Measurements from ENCODE around the gene SASH1. TPM values are rescaled to one million over a fixed set of nuclear protein-coding genes. Genes with fewer than 3 reads are reported as not detected.

SASH1 gene
- total and polyA plus RNA-seq, 7 experiments from 2014 or later: 0.24 to 7.8 (median 1.4) TPM; not detected in 2

DNA sequence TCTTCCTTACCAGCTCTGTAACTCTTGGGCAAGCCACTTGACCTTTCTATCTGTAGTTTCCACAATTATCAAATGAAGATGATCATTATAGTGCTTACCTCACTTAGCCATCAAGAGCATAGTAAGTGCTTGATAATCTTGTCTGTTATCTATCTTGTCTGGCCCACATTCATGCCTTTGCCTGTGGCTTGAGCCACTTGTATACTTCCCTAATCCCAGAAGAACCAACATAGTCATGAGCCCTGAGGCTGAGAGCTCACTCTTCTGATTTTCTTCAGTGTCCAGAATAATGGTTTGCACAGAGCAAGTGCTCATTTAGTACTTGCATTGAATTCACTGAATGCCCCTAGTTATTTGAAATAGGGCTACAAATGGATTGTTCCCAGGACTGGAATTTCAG lies 108.2 kb downstream of the SASH1 start:
- Mint-ChIP-seq H3K4me1 (peaks cover 0 to 27% (median 8%) of the 10 kb centered on the region in 7 donors), H3K36me3 (no peaks in the 10 kb centered on the region), H3K4me3 (no peak overlapping the region), H3K9me3 (no peaks in the 10 kb centered on the region), H3K27me3 (peaks cover 16 to 50% (median 25%) of the 10 kb centered on the region in 5 donors), H3K27ac (no peak overlapping the region)
- no peaks in the 10 kb centered on the region for H3K36me3 ChIP-seq (ENCODE audit: control insufficient read depth in 2 of 3, insufficient read depth in 3 of 3, low read length in 3 of 3)
- H3K9me3 ChIP-seq (ENCODE audit: control insufficient read depth in 2 of 3, low read length in 3 of 3): no peaks in the 10 kb centered on the region
- no peak for ATAC-seq
- no peaks in the 10 kb centered on the region for H3K4me1 ChIP-seq (ENCODE audit: control insufficient read depth in 2 of 2, insufficient read depth in 2 of 2, low read length in 2 of 2)
- POLR2A ChIA-PET: no interaction called here
- H3K4me3 ChIP-seq (ENCODE audit: low read length): no peak overlapping the region
- DNase-seq: no peak
- no peaks in the 10 kb centered on the region for H3K27me3 ChIP-seq (ENCODE audit: control insufficient read depth in 2 of 2, insufficient read depth in 2 of 2, low read length in 2 of 2)
- no peak overlapping the region for H3K27ac ChIP-seq (ENCODE audit: low read depth, low read length)
- CTCF ChIA-PET: no interaction called here
- intact Hi-C loops (cut with micrococcal nuclease): loop anchor here in 1 of 2 donors (5.0 kb wide), 1 partner anchor 249 kb away; no protein-coding TSS in a partner anchor

DNA sequence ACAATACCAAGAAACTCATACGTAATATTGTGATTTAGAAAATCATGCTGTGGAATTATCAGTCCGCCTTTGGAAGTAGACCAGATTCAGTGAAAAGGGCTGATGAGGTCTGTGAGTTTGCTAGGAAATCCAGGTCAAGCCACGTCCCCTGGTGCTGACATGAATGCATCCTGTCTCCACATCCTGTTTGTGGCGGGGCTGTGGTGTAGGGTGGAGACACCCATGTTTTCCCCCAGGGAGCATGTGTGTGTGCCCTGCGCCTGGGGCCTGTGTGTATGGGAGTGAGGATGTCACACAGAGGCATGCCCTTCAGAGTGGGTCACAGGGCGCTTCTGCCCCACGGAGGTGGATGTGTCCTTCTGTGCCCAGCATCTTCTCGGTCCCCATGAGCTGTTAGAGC lies 109.1 kb downstream of the SASH1 start:
- H3K9me3 ChIP-seq (ENCODE audit: control insufficient read depth in 2 of 3, low read length in 3 of 3): no peaks in the 10 kb centered on the region
- Mint-ChIP-seq H3K4me3 (peak overlapping the region in 1 of 10 donors; percentile 69), H3K27ac (peak overlapping the region in 1 of 9 donors; percentile 66), H3K4me1 (peaks cover 0 to 27% (median 8%) of the 10 kb centered on the region in 7 donors), H3K9me3 (no peaks in the 10 kb centered on the region), H3K36me3 (no peaks in the 10 kb centered on the region), H3K27me3 (peaks cover 16 to 49% (median 25%) of the 10 kb centered on the region in 5 donors)
- H3K4me3 ChIP-seq (ENCODE audit: low read length): no peak overlapping the region
- H3K36me3 ChIP-seq (ENCODE audit: control insufficient read depth in 2 of 3, insufficient read depth in 3 of 3, low read length in 3 of 3): no peaks in the 10 kb centered on the region
- no peaks in the 10 kb centered on the region for H3K27me3 ChIP-seq (ENCODE audit: control insufficient read depth in 2 of 2, insufficient read depth in 2 of 2, low read length in 2 of 2)
- no peaks in the 10 kb centered on the region for H3K4me1 ChIP-seq (ENCODE audit: control insufficient read depth in 2 of 2, insufficient read depth in 2 of 2, low read length in 2 of 2)
- ATAC-seq: no peak
- POLR2A ChIA-PET: no interaction called here
- no peak overlapping the region for H3K27ac ChIP-seq (ENCODE audit: low read depth, low read length)
- intact Hi-C loops (cut with micrococcal nuclease): loop anchor here in 1 of 2 donors (5.0 kb wide), 1 partner anchor 249 kb away; no protein-coding TSS in a partner anchor
- DNase-seq: peak in 1 of 9 donors; percentile 45
- CTCF ChIA-PET: no interaction called here

DNA sequence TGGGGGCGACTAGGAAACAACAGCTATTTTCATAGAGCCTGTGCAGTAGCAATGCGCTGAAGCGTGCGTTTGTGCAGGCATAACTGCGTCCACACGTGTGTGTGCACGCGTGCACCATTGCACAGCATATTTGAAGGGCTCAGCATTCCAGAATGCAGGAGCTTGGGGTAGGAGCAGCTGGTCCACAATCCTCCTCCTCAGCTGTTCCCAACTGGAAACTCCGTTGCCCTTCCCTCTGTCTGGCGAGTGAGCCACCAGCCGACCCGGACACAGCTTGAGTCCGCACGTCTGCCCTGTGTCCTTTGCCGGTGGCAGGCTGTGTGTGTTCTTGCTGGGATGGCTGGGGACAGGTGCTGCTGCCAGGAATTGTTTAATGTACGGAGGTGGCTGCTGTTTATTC lies 110.2 kb downstream of the SASH1 start:
- no peaks in the 10 kb centered on the region for H3K27me3 ChIP-seq (ENCODE audit: control insufficient read depth in 2 of 2, insufficient read depth in 2 of 2, low read length in 2 of 2)
- Mint-ChIP-seq H3K9me3 (no peaks in the 10 kb centered on the region), H3K27me3 (peaks cover 8 to 42% (median 22%) of the 10 kb centered on the region in 5 donors), H3K4me3 (no peak overlapping the region), H3K36me3 (no peaks in the 10 kb centered on the region), H3K4me1 (peaks cover 0 to 27% (median 8%) of the 10 kb centered on the region in 7 donors), H3K27ac (no peak overlapping the region)
- DNase-seq (no peak), ATAC-seq (no peak)
- H3K9me3 ChIP-seq (ENCODE audit: control insufficient read depth in 2 of 3, low read length in 3 of 3): no peaks in the 10 kb centered on the region
- H3K27ac ChIP-seq (ENCODE audit: low read depth, low read length): no peak overlapping the region
- no peak overlapping the region for H3K4me3 ChIP-seq (ENCODE audit: low read length)
- ChIA-PET POLR2A (no interaction called here), CTCF (interaction anchor here (0.8 kb wide), 1 partner anchor 13 kb away, joined by 3 read pairs; no protein-coding TSS in a partner anchor)
- H3K4me1 ChIP-seq (ENCODE audit: control insufficient read depth in 2 of 2, insufficient read depth in 2 of 2, low read length in 2 of 2): no peaks in the 10 kb centered on the region
- no peaks in the 10 kb centered on the region for H3K36me3 ChIP-seq (ENCODE audit: control insufficient read depth in 2 of 3, insufficient read depth in 3 of 3, low read length in 3 of 3)
- intact Hi-C loops (cut with micrococcal nuclease): loop anchor here in 1 of 2 donors (5.0 kb wide), 1 partner anchor 251 kb away; no protein-coding TSS in a partner anchor

DNA sequence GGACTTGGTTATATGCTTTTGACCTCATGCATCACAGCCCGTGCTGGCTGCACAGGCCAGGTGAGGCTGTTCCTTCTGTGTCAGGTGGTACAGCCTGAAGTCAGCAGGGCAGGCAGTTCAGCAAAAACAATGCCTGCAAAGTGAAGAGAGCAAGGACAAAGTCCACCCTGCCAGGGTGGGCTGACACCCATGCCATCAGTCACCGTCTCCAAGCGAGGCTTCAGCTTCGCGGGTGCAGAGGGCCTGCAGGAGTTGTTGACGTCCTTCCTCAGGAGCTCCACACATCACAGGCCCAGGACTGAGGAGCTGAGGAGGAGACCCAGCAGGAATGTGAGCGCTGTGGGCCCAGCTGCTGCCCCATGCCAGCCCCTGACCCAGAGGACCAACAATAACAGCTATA lies 111.3 kb downstream of the SASH1 start:
- intact Hi-C loops (cut with micrococcal nuclease): loop anchor here in 1 of 2 donors (5.0 kb wide), 1 partner anchor 252 kb away; no protein-coding TSS in a partner anchor
- peaks cover 0 to 19% (median under 1%) of the 10 kb centered on the region in 7 donors for H3K4me1 Mint-ChIP-seq
- DNase-seq (no peak), ATAC-seq (no peak)
- no peak overlapping the region for H3K4me3 ChIP-seq (ENCODE audit: low read length)
- H3K36me3 ChIP-seq (ENCODE audit: control insufficient read depth in 2 of 3, insufficient read depth in 3 of 3, low read length in 3 of 3): no peaks in the 10 kb centered on the region
- H3K4me1 ChIP-seq (ENCODE audit: control insufficient read depth in 2 of 2, insufficient read depth in 2 of 2, low read length in 2 of 2): no peaks in the 10 kb centered on the region
- POLR2A ChIA-PET: no interaction called here
- no peaks in the 10 kb centered on the region for H3K27me3 ChIP-seq (ENCODE audit: control insufficient read depth in 2 of 2, insufficient read depth in 2 of 2, low read length in 2 of 2)
- no peak overlapping the region for H3K27ac ChIP-seq (ENCODE audit: low read depth, low read length)
- no peaks in the 10 kb centered on the region for H3K9me3 ChIP-seq (ENCODE audit: control insufficient read depth in 2 of 3, low read length in 3 of 3)
- CTCF ChIA-PET: no interaction called here
- H3K9me3 Mint-ChIP-seq: no peaks in the 10 kb centered on the region
- no peak overlapping the region for H3K4me3 Mint-ChIP-seq
- peaks cover 5 to 35% (median 21%) of the 10 kb centered on the region in 5 donors for H3K27me3 Mint-ChIP-seq
- no peaks in the 10 kb centered on the region for H3K36me3 Mint-ChIP-seq
- no peak overlapping the region for H3K27ac Mint-ChIP-seq

DNA sequence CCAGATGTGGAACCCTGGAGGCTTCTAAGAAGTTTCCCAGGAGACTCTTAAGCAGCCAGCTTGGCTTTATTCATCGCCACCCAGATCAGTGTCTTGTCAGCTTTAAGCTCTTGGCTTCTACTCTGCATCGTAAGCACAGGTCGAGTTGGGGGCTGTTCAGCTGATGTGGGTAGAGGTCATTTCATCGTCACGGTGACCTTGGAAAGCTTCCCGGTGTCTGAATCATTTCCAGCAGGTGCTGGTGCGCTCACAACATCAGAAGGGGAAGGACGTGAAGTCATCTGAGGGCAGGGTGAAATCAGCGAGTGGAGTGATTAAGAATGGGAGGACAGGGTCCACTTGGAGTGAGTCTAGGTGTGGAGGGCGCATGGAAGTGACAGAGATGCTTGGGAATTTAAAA lies 112.6 kb downstream of the SASH1 start:
- Mint-ChIP-seq H3K4me1 (peaks cover 0 to 21% (median 0%) of the 10 kb centered on the region in 7 donors), H3K27me3 (peaks cover 0 to 37% (median 20%) of the 10 kb centered on the region in 5 donors), H3K36me3 (no peaks in the 10 kb centered on the region), H3K9me3 (no peaks in the 10 kb centered on the region), H3K27ac (no peak overlapping the region), H3K4me3 (no peak overlapping the region)
- no peak for DNase-seq
- H3K36me3 ChIP-seq (ENCODE audit: control insufficient read depth in 2 of 3, insufficient read depth in 3 of 3, low read length in 3 of 3): no peaks in the 10 kb centered on the region
- no peak for ATAC-seq
- ChIA-PET CTCF (no interaction called here), POLR2A (no interaction called here)
- no peaks in the 10 kb centered on the region for H3K4me1 ChIP-seq (ENCODE audit: control insufficient read depth in 2 of 2, insufficient read depth in 2 of 2, low read length in 2 of 2)
- no peaks in the 10 kb centered on the region for H3K9me3 ChIP-seq (ENCODE audit: control insufficient read depth in 2 of 3, low read length in 3 of 3)
- no peak overlapping the region for H3K27ac ChIP-seq (ENCODE audit: low read depth, low read length)
- intact Hi-C loops (cut with micrococcal nuclease): no loop called here
- no peak overlapping the region for H3K4me3 ChIP-seq (ENCODE audit: low read length)
- no peaks in the 10 kb centered on the region for H3K27me3 ChIP-seq (ENCODE audit: control insufficient read depth in 2 of 2, insufficient read depth in 2 of 2, low read length in 2 of 2)

DNA sequence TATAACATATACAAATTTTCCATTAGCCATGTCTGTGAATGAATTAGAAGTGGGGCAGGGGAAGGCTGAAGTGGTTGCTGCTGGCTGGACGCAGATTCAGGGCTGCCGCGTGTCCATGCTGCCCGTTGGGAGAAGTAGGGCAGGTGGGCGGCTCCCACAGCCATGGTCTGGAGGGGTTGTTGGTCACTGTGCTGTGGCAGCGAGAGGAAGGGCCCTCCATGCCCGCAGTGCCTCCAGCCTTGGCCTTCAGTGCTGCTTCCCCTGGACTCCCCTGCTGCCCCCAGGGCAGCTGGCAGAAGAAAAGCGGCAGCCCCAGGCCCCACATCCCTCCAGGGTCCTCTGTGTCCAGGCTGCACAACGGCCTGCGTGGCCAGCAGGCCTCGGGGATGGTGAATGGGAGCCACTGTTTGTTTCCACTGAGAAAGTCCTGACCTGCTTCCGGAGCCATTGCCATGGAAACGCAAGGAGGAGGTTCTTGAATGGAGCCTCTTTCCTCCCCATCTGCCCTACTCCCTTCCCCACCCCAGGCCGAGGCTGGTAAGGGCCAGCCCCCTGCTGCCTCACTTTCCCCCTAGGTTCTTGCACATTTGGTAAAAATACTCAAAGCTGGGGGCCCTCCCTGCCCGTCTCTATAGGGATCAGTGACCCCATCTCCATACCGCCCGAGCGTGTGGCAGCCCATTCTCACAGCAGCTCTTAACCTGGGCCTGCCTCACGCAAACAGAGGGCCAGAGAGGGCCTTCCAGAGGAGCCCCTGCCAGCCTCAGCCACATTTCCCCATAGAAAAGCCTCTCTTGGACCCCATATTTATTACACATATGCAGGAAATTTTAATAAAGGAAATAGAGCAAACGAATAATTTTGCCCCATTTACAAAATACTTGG lies 113.3 kb downstream of the SASH1 start:
- POLR2A ChIA-PET: no interaction called here
- CTCF ChIA-PET: no interaction called here
- no peak overlapping the region for H3K4me3 Mint-ChIP-seq

More for the DNA sequence above, 113.3 kb downstream of the SASH1 start:
- ATAC-seq: no peak
- Histone ChIP-seq H3K36me3 (ENCODE audit: control insufficient read depth in 2 of 3, insufficient read depth in 3 of 3, low read length in 3 of 3) (no peaks in the 10 kb centered on the region), H3K27ac (ENCODE audit: low read depth, low read length) (no peak overlapping the region), H3K9me3 (ENCODE audit: control insufficient read depth in 2 of 3, low read length in 3 of 3) (no peaks in the 10 kb centered on the region), H3K4me1 (ENCODE audit: control insufficient read depth in 2 of 2, insufficient read depth in 2 of 2, low read length in 2 of 2) (no peaks in the 10 kb centered on the region), H3K27me3 (ENCODE audit: control insufficient read depth in 2 of 2, insufficient read depth in 2 of 2, low read length in 2 of 2) (no peaks in the 10 kb centered on the region), H3K4me3 (ENCODE audit: low read length) (no peak overlapping the region)
- peaks cover 0 to 19% (median 0%) of the 10 kb centered on the region in 7 donors for H3K4me1 Mint-ChIP-seq
- intact Hi-C loops (cut with micrococcal nuclease): no loop called here
- H3K27me3 Mint-ChIP-seq: peaks cover 0 to 38% (median 13%) of the 10 kb centered on the region in 5 donors
- no peaks in the 10 kb centered on the region for H3K36me3 Mint-ChIP-seq
- peak overlapping the region in 1 of 9 donors; percentile 25 for H3K27ac Mint-ChIP-seq
- no peak for DNase-seq
- H3K9me3 Mint-ChIP-seq: no peaks in the 10 kb centered on the region
